ENCODE data around the gene MAP3K2. TPM values are rescaled to one million over a fixed set of nuclear protein-coding genes. Genes with fewer than 3 reads are reported as not detected.

Gene MAP3K2, protein sequence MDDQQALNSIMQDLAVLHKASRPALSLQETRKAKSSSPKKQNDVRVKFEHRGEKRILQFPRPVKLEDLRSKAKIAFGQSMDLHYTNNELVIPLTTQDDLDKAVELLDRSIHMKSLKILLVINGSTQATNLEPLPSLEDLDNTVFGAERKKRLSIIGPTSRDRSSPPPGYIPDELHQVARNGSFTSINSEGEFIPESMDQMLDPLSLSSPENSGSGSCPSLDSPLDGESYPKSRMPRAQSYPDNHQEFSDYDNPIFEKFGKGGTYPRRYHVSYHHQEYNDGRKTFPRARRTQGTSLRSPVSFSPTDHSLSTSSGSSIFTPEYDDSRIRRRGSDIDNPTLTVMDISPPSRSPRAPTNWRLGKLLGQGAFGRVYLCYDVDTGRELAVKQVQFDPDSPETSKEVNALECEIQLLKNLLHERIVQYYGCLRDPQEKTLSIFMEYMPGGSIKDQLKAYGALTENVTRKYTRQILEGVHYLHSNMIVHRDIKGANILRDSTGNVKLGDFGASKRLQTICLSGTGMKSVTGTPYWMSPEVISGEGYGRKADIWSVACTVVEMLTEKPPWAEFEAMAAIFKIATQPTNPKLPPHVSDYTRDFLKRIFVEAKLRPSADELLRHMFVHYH
- total RNA-seq: 57.0 TPM

DNA sequence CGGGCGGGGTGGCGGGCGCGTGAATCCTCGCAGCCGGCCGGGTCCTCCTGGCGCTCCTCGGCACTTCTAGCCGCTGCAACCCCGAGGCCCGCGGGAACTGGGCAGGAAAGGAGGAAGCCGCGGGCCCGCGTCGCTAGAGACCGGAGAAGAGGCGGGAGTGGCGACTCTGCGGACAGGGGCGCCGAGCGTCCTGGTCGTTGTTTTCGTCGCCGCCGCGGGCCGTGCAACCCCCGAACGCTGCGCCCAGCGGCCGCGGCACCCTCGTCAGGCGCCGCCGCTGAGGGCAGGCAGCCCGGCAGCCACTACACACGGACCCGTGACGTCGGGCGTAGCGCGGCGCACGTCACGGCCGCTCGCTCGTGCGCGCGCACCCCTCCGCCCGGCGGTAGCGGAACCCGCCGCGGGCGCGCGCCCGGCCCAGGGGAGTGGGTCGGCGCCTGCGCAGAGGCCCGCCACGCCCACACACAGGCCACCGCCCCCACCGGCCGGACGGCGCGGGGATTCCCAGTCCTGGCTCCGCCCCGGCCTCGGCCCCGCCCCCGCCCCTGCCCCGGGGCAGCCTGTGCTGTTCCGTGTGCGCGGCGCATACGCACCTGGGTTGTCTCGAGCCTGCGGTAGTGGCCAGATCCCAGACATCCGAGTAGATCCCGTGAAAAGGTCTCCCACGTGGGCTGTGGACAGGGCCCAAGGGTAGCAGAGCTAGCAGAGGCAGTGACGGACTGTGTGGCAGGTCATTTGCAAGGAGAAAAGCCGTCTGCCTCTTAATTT lies at the start of gene MAP3K2:
Gene MAP3K2 (minus strand): TSS at position 321 of the 768 bp plus-strand sequence. CDS start 44,846 bp downstream, outside the sequence.

DNA sequence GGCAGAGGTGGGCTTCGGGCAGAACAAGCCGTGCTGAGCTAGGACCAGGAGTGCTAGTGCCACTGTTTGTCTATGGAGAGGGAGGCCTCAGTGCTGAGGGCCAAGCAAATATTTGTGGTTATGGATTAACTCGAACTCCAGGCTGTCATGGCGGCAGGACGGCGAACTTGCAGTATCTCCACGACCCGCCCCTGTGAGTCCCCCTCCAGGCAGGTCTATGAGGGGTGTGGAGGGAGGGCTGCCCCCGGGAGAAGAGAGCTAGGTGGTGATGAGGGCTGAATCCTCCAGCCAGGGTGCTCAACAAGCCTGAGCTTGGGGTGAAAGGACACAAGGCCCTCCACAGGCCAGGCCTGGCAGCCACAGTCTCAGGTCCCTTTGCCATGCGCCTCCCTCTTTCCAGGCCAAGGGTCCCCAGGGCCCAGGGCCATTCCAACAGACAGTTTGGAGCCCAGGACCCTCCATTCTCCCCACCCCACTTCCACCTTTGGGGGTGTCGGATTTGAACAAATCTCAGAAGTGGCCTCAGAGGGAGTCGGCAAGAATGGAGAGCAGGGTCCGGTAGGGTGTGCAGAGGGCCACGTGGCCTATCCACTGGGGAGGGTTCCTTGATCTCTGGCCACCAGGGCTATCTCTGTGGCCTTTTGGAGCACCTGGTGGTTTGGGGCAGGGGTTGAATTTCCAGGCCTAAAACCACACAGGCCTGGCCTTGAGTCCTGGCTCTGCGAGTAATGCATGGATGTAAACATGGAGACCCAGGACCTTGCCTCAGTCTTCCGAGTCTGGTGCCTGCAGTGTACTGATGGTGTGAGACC lies 30.7 kb upstream of the MAP3K2 start, which contains the start of gene PROC:
Gene PROC (plus strand): TSS at position 128 of the 812 bp plus-strand sequence. CDS start 1,516 bp downstream, outside the sequence.

DNA sequence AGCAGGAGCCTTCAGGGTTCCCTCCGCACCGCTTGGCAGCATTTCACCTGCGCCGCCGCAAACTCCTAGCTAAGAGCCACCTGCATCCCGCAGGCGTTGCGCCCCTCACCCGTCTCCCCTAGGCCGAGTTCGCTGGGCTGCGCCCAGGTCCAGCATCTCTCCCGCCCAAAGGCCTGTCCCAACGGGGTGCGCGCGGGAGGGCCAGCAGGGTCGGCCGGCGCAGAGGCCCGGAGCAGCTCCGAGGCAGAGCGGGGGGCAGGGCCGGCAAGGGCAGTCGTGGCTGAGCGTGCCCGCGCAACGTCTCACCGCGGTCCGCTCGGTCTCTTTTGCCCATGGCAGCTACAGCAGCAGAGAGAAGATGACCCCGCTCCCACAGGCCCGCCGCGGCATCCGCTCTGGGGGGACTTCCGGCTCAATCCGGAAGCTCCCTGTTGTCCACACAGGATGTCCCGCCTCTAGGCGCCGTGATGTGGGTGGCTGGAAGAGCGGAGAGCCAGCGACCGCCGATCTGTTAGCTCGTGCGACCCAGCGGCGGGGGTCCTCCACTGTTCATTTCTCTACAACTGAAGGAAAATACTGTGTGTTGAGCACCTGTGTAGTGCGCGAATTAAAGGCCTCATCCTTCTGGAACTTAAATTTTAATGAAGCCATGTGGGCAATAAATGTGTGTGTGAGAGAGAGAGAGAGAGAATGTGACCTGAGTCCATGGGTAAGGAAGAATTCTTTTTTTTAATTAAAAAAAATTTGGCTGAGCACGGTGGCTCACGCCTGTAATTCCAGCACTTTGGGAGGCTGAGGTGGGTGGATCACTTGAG lies 93.8 kb downstream of the MAP3K2 start, which contains the start of gene ERCC3:
Gene ERCC3 (minus strand): TSS at position 397 of the 815 bp plus-strand sequence. CDS start 63 bp downstream, at position 334.

Small RNAs within 50 kb of the gene (small RNA-seq; reads per million reads assigned to genes)
- gene MIR4783 (ENCODE audit: low replicate concordance) (not detected), gene RNU6-1147P (ENCODE audit: low replicate concordance) (not detected)

Other genes starting within 250 kb of the MAP3K2 start
- 7.6 TPM for gene CYP27C1, start 167.7 kb downstream of the MAP3K2 start, total RNA-seq
- gene ERCC3, start 93.8 kb downstream of the MAP3K2 start, total RNA-seq: 46.3 TPM
- gene PROC, start 30.5 kb upstream of the MAP3K2 start, total RNA-seq: 4.1 TPM
- 33.2 TPM for gene IWS1, start 138.5 kb upstream of the MAP3K2 start, total RNA-seq
- gene MYO7B, start 147.7 kb upstream of the MAP3K2 start, total RNA-seq: 21.7 TPM

All from metanephros (tissue), 2 donors.